ENCODE measurements around the gene ST7. TPM values are rescaled to one million over a fixed set of nuclear protein-coding genes. Genes with fewer than 3 reads are reported as not detected.

Gene ST7
- total RNA-seq, 1 donor from 2014 or later: 8.3 TPM

DNA sequence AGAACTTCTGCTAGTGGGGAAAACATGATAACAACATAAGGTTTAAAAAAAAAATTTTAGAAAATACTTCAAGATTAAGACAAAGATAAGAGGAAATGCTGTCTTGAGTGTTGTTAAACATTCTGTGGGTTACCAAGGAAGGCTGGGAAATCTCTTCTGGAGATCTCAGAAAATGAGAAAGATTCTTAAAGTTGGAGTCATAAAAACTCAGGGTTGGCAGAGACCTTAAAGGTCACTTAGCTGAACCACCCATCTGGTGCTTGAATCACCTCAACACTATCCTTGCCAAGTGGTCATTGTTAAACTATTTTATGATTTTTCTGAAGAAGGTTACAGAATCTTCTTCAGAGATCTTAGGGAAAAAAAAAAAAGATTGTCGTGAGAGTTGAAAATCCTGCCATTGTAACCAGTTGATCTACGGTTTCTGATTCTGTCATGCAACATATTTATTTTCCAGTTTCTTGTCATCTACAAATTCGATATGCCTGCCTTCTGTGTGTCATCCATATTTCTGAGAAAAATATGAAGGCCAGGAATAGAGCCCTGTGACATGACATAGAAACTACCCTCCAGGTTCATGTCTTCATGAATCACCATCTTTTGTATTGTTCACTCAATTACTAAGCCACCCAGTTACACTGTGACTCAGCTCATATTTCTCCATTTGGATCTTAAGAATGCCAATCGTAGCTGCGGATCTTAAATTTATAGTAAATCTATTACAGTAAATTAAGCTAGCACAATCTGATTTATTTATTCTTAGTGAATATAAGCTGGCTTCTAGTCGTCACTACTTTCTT lies 179.2 kb downstream of the ST7 start:
- intact Hi-C loops (cut with micrococcal nuclease): no loop called here
- no peak overlapping the region for H3K27ac Mint-ChIP-seq
- no peaks in the 10 kb centered on the region for H3K27me3 Mint-ChIP-seq
- H3K36me3 Mint-ChIP-seq (ENCODE audit: low read depth): peaks cover 5% of the 10 kb centered on the region
- DNase-seq (no peak), ATAC-seq (ENCODE audit: low read depth) (no peak)
- CTCF ChIA-PET: interaction anchor here (1.3 kb wide), 1 partner anchor 147 kb away, joined by 3 read pairs; no protein-coding TSS in a partner anchor
- H3K4me3 Mint-ChIP-seq: no peak overlapping the region
- no peaks in the 10 kb centered on the region for H3K4me1 Mint-ChIP-seq
- H3K9me3 Mint-ChIP-seq: no peaks in the 10 kb centered on the region
- TF ChIP-seq, protein P1, sequence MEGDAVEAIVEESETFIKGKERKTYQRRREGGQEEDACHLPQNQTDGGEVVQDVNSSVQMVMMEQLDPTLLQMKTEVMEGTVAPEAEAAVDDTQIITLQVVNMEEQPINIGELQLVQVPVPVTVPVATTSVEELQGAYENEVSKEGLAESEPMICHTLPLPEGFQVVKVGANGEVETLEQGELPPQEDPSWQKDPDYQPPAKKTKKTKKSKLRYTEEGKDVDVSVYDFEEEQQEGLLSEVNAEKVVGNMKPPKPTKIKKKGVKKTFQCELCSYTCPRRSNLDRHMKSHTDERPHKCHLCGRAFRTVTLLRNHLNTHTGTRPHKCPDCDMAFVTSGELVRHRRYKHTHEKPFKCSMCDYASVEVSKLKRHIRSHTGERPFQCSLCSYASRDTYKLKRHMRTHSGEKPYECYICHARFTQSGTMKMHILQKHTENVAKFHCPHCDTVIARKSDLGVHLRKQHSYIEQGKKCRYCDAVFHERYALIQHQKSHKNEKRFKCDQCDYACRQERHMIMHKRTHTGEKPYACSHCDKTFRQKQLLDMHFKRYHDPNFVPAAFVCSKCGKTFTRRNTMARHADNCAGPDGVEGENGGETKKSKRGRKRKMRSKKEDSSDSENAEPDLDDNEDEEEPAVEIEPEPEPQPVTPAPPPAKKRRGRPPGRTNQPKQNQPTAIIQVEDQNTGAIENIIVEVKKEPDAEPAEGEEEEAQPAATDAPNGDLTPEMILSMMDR (IDR thresholded peaks at IDR 0.05): no peak
- POLR2A ChIA-PET: no interaction called here

DNA sequence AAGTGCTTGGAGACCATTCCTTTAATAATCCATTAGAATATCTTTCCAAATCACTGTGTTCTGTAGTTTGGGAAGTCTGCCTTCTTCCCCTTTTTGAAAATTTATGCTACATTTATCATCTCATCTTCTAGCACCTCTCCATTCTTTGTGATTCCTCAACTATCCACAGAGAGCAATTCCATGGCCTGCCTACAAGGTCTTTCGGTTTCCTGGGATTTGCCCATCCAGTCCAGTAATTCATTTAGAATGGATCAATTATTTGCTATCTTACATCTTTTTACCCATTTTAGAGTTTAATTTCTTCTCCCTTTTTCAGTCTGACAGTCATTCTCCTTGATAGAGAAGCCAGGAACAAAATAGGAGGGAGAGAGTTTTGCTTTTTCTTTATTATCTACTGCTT lies 179.8 kb downstream of the ST7 start:
- no peak overlapping the region for H3K4me3 Mint-ChIP-seq
- intact Hi-C loops (cut with micrococcal nuclease): no loop called here
- no peaks in the 10 kb centered on the region for H3K27me3 Mint-ChIP-seq
- no peaks in the 10 kb centered on the region for H3K9me3 Mint-ChIP-seq
- peaks cover 5% of the 10 kb centered on the region for H3K36me3 Mint-ChIP-seq (ENCODE audit: low read depth)
- ChIA-PET POLR2A (no interaction called here), CTCF (no interaction called here)
- H3K4me1 Mint-ChIP-seq: no peaks in the 10 kb centered on the region
- H3K27ac Mint-ChIP-seq: no peak overlapping the region
- TF ChIP-seq, protein P1 (IDR thresholded peaks at IDR 0.05): no peak
- ATAC-seq (ENCODE audit: low read depth) (no peak), DNase-seq (no peak)

DNA sequence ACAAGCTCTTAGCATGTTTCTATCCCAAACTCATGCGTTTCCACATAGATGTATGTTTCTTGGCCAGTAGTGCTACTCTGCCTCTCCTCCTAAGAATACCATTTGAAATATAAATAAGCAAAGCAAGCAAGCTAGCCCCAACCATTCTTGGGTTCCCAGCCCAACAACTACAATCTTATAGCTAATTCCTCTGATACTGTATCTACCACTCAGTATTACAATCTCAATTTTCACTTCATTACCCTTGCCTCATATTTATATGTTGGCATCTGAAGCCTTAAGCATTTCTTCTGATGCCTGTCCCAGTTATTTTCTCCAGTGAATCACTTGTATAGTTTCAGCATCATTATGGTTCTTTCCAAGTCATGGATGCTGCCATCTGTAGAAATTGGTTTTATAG lies 181.1 kb downstream of the ST7 start:
- Mint-ChIP-seq H3K9me3 (no peaks in the 10 kb centered on the region), H3K4me3 (no peak overlapping the region), H3K27me3 (no peaks in the 10 kb centered on the region), H3K36me3 (ENCODE audit: low read depth) (peaks cover 5% of the 10 kb centered on the region), H3K4me1 (no peaks in the 10 kb centered on the region), H3K27ac (no peak overlapping the region)
- TF ChIP-seq, protein P1 (IDR thresholded peaks at IDR 0.05): no peak
- DNase-seq (no peak), ATAC-seq (ENCODE audit: low read depth) (no peak)
- intact Hi-C loops (cut with micrococcal nuclease): no loop called here
- ChIA-PET POLR2A (no interaction called here), CTCF (interaction anchor here (1.4 to 1.8 kb wide), 2 partner anchors 9 to 204 kb away, joined by 6 to 9 read pairs; no protein-coding TSS in a partner anchor)

DNA sequence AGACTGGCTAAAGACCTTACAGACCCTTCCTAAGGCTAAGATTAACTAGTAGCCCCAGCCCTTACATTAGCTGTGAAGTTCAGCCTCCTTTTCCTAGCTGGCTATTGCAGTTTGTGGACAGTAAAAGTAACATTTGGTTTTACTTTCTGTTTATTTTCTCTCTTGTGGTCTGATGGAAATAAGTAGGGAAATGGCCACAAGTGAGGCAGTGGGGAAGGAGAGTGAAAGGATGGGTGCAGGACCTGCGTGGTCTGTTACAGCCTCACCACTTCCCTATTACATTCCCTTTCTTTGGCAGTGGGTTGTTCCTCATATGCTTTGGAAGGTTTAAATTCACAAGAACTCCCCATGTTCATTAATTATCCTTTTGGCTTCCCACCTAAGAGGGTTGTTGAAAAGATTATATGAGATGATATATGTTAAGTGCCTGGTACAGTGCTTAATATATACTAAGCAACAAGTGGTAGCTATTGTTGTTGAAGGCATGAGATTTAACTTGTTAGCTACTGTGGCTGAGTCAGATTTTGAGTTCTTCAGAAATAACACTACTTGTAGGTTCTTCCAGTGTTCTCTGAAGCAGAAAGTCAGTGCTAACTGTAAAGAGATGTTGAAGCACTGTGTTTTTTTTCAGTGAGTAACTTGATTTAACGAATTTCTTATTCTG lies 181.7 kb downstream of the ST7 start:
- no peak for ATAC-seq (ENCODE audit: low read depth)
- Mint-ChIP-seq H3K4me3 (no peak overlapping the region), H3K36me3 (ENCODE audit: low read depth) (peaks cover 5% of the 10 kb centered on the region), H3K27ac (no peak overlapping the region), H3K4me1 (no peaks in the 10 kb centered on the region), H3K27me3 (no peaks in the 10 kb centered on the region), H3K9me3 (no peaks in the 10 kb centered on the region)
- ChIA-PET CTCF (interaction anchor here (1.4 to 1.8 kb wide), 2 partner anchors 9 to 204 kb away, joined by 6 to 9 read pairs; no protein-coding TSS in a partner anchor), POLR2A (no interaction called here)
- intact Hi-C loops (cut with micrococcal nuclease): no loop called here
- TF ChIP-seq, protein P1 (IDR thresholded peaks at IDR 0.05): no peak
- no peak for DNase-seq

DNA sequence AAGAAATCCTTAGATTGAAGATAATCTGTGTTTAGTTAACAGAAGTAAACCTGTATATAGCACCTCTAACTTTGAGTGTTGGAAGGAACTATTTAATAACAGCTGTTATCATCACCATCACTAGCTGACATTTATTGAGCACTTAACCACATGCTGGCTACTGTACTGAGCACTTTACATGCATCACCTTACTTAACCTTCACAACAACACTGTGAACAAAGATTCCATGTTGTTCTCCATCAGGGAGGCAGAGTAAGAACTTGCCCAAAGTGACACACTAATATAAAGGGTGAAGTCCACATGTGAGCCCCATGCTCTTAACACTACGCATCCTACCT lies 182.2 kb downstream of the ST7 start:
- CTCF ChIA-PET: interaction anchor here (1.8 kb wide), 1 partner anchor 10 kb away, joined by 9 read pairs; no protein-coding TSS in a partner anchor
- TF ChIP-seq, protein P1 (IDR thresholded peaks at IDR 0.05): no peak

More for the DNA sequence above, 182.2 kb downstream of the ST7 start:
- ATAC-seq (ENCODE audit: low read depth): no peak
- Mint-ChIP-seq H3K9me3 (no peaks in the 10 kb centered on the region), H3K27ac (no peak overlapping the region), H3K4me3 (no peak overlapping the region), H3K36me3 (ENCODE audit: low read depth) (peaks cover 5% of the 10 kb centered on the region), H3K4me1 (no peaks in the 10 kb centered on the region), H3K27me3 (no peaks in the 10 kb centered on the region)
- no peak for DNase-seq
- intact Hi-C loops (cut with micrococcal nuclease): no loop called here
- POLR2A ChIA-PET: no interaction called here
